SK-N-SH (cell line): ENCODE results near the gene CBY2. TPM values are rescaled to one million over a fixed set of nuclear protein-coding genes. Genes with fewer than 3 reads are reported as not detected.

Experiments
- CTCF ChIA-PET: fragments of 300-600, 350-600 bp; formaldehyde crosslinking; extraction: SDS; loops from one replicate; lab custom pipeline; 2021; lab: Yijun Ruan, JAX
- POLR2A ChIA-PET: fragments of 350-600 bp; sonication (Branson Sonifier 250); formaldehyde crosslinking; extraction: SDS; loops from one replicate; lab custom pipeline; 2020; ENCODE audit warnings: antibody characterized with exemption, inconsistent platforms; lab: Yijun Ruan, JAX
- DNase-seq: peaks from one replicate; pipeline ENCODE4 v3.0.0; 2012
- H2AFZ ChIP-seq: fragments of 200-600 bp; sonication (generic); 2 replicates; pipeline ENCODE4 v1.8.1; 2016; ENCODE audit warnings: antibody characterized with exemption, mild to moderate bottlenecking, low read depth
- H3F3A ChIP-seq: fragments of 200-600 bp; sonication (generic); replicated peaks from 2 replicates; pipeline ENCODE3; 2016; ENCODE audit warnings: antibody characterized with exemption, mild to moderate bottlenecking; ENCODE audit not compliant: insufficient read depth
- H3K27ac ChIP-seq, 2 experiments: fragments of 200-500 bp in 1 of 2; fragments of 200-600 bp in 1 of 2; sonication (Bioruptor generic) in 1 of 2; sonication (generic), shearing (Covaris generic) in 1 of 2; 2 replicates each; pipeline versions ENCODE4 v1.5.1 to v1.6.1; 2014 to 2016; ENCODE audit warnings: low read depth in 2 of 2, inconsistent platforms in 1 of 2, low read length in 1 of 2, mild to moderate bottlenecking in 1 of 2, mixed read lengths in 1 of 2
- H3K27me3 ChIP-seq: fragments of 200-600 bp; sonication (generic), shearing (Covaris generic); 2 replicates; pipeline ENCODE4 v1.6.1; 2016; ENCODE audit warnings: mixed run types; ENCODE audit not compliant: insufficient read depth
- H3K36me3 ChIP-seq, 2 experiments: fragments of 200-500 bp in 1 of 2; fragments of 200-600 bp in 1 of 2; sonication (Bioruptor generic) in 1 of 2; sonication (generic) in 1 of 2; replicated peaks in 1 of 2; 2 replicates each; pipeline versions ENCODE3 to v1.5.1; 2014 to 2016; ENCODE audit warnings: low read length in 1 of 2, mild to moderate bottlenecking in 1 of 2; ENCODE audit not compliant: insufficient read depth in 2 of 2, control insufficient read depth in 1 of 2
- H3K4me1 ChIP-seq, 2 experiments: fragments of 200-500 bp in 1 of 2; fragments of 200-600 bp in 1 of 2; sonication (Bioruptor generic) in 1 of 2; sonication (generic), shearing (Covaris generic) in 1 of 2; 2 replicates each; pipeline versions ENCODE4 v1.5.1 to v1.6.1; 2014 to 2016; ENCODE audit warnings: low read depth in 1 of 2, low read length in 1 of 2, mixed run types in 1 of 2; ENCODE audit not compliant: insufficient read depth in 2 of 2, control insufficient read depth in 1 of 2
- H3K4me2 ChIP-seq: fragments of 200-600 bp; sonication (generic), shearing (Covaris generic); 2 replicates; pipeline ENCODE4 v1.6.1; 2017; ENCODE audit warnings: mixed run types
- H3K4me3 ChIP-seq, 2 experiments: fragments of 200-500 bp in 1 of 2; fragments of 200-600 bp in 1 of 2; sonication (Bioruptor generic) in 1 of 2; sonication (generic), shearing (Covaris generic) in 1 of 2; 2 replicates each; pipeline versions ENCODE4 v1.5.1 to v1.8.1; 2014 to 2016; ENCODE audit warnings: low read depth in 2 of 2, inconsistent platforms in 1 of 2, low read length in 1 of 2, mild to moderate bottlenecking in 1 of 2, mixed read lengths in 1 of 2, moderate library complexity in 1 of 2
- H3K79me2 ChIP-seq: fragments of 200-600 bp; sonication (generic); 2 replicates; pipeline ENCODE4 v1.8.1; 2017; ENCODE audit warnings: mild to moderate bottlenecking; ENCODE audit not compliant: insufficient read depth
- H3K9ac ChIP-seq: fragments of 200-600 bp; sonication (generic); 2 replicates; pipeline ENCODE4 v1.6.1; 2017; ENCODE audit warnings: mixed run types
- H3K9me2 ChIP-seq: fragments of 200-600 bp; sonication (generic); 2 replicates; pipeline ENCODE4 v1.6.1; 2017; ENCODE audit warnings: mixed run types
- H3K9me3 ChIP-seq: fragments of 200-600 bp; sonication (generic); 2 replicates; pipeline ENCODE4 v1.6.1; 2017; ENCODE audit warnings: mixed run types, mild to moderate bottlenecking, moderate library complexity
- H4K20me1 ChIP-seq: fragments of 200-600 bp; sonication (generic); 2 replicates; pipeline ENCODE4 v1.6.1; 2017; ENCODE audit warnings: mild to moderate bottlenecking, mixed run types; ENCODE audit not compliant: insufficient read depth
- ELF1 ChIP-seq: IDR thresholded peaks from 2 replicates; pipeline ENCODE4 v1.4.0; 2012
- GABPA ChIP-seq: IDR thresholded peaks from 2 replicates; pipeline ENCODE4 v1.4.0; 2012; ENCODE audit warnings: low read depth, mild to moderate bottlenecking
- GATA2 ChIP-seq: sonication (generic); formaldehyde crosslinking; IDR thresholded peaks from 2 replicates; pipeline ENCODE4 v1.5.0; 2020; ENCODE audit warnings: mild to moderate bottlenecking, missing genetic modification reagents
- JUND ChIP-seq: IDR thresholded peaks from 2 replicates; pipeline ENCODE4 v1.4.0; 2012
- MXI1 ChIP-seq: IDR thresholded peaks from 2 replicates; pipeline ENCODE4 v1.6.1; 2012; ENCODE audit warnings: mild to moderate bottlenecking, low read depth, low read length, improper control_type of control experiment
- NFIC ChIP-seq: IDR thresholded peaks from 2 replicates; pipeline ENCODE4 v1.4.0; 2012; ENCODE audit warnings: borderline replicate concordance
- NRF1 ChIP-seq: IDR thresholded peaks from 2 replicates; pipeline ENCODE4 v1.6.1; 2012; ENCODE audit warnings: low read depth, mild to moderate bottlenecking, low read length
- POLR2AphosphoS5 ChIP-seq: IDR thresholded peaks from 2 replicates; pipeline ENCODE4 v1.6.1; 2012; ENCODE audit warnings: low read depth, low read length
- RAD21 ChIP-seq: IDR thresholded peaks from 2 replicates; pipeline ENCODE4 v1.6.1; 2012; ENCODE audit warnings: mild to moderate bottlenecking, low read length
- RCOR1 ChIP-seq: fragments of 150-350 bp; IDR thresholded peaks from 2 replicates; pipeline ENCODE4 v1.6.1; 2017; ENCODE audit warnings: antibody characterized with exemption, low read length
- RFX5 ChIP-seq: IDR thresholded peaks from 2 replicates; pipeline ENCODE4 v1.6.1; 2012; ENCODE audit warnings: mild to moderate bottlenecking, improper control_type of control experiment, low read length
- RXRA ChIP-seq: IDR thresholded peaks from 2 replicates; pipeline ENCODE4 v1.4.0; 2012; ENCODE audit warnings: low read depth, mild to moderate bottlenecking, borderline replicate concordance
- SIN3A ChIP-seq: IDR thresholded peaks from 2 replicates; pipeline ENCODE4 v1.6.1; 2012; ENCODE audit warnings: low read depth, mild to moderate bottlenecking, low read length, moderate library complexity, borderline replicate concordance
- TAF1 ChIP-seq: IDR thresholded peaks from 2 replicates; pipeline ENCODE4 v1.6.1; 2012; ENCODE audit warnings: low read depth, mild to moderate bottlenecking, low read length, moderate library complexity, borderline replicate concordance
- TEAD4 ChIP-seq: IDR thresholded peaks from 2 replicates; pipeline ENCODE4 v1.4.0; 2012; ENCODE audit warnings: mild to moderate bottlenecking, borderline replicate concordance; ENCODE audit not compliant: insufficient read depth
- YY1 ChIP-seq: IDR thresholded peaks from 2 replicates; pipeline ENCODE4 v1.4.0; 2012; ENCODE audit warnings: low read depth, mild to moderate bottlenecking
- WGBS: methylation state at CpG from one replicate; pipeline ENCODE4 v1.1.6; 2017; ENCODE audit warnings: low lambda C conversion rate; 5-methylcytosine and 5-hydroxymethylcytosine counted together
- polyA plus RNA-seq, 3 experiments: library from polyadenylated mRNA; depleted of rRNA; stranded (reverse); fragments of >200 nt; gene quantifications; 2 replicates each; pipeline ENCODE4 v1.2.3, GENCODE V29; 2012
- TF ChIP-seq, protein P1 (sequence below): IDR thresholded peaks from 2 replicates; pipeline ENCODE4 v1.4.0; 2012; ENCODE audit warnings: low read depth, borderline replicate concordance
- TF ChIP-seq, protein P2 (sequence below): fragments of 150-350 bp; IDR thresholded peaks from 2 replicates; pipeline ENCODE4 v1.6.1; 2017; ENCODE audit warnings: antibody characterized with exemption, low read length, low read depth, borderline replicate concordance
- TF ChIP-seq, protein P3 (sequence below): IDR thresholded peaks from 2 replicates; pipeline ENCODE4 v1.4.0; 2012; ENCODE audit warnings: low read depth, borderline replicate concordance
- TF ChIP-seq, protein P4 (sequence below): IDR thresholded peaks from 2 replicates; pipeline ENCODE4 v1.6.1; 2012; ENCODE audit warnings: mild to moderate bottlenecking, low read depth, low read length, moderate library complexity

Gene CBY2
- polyA plus RNA-seq, 1 of the 3 experiments (the other 2 are of a cell fraction) = not detected

DNA sequence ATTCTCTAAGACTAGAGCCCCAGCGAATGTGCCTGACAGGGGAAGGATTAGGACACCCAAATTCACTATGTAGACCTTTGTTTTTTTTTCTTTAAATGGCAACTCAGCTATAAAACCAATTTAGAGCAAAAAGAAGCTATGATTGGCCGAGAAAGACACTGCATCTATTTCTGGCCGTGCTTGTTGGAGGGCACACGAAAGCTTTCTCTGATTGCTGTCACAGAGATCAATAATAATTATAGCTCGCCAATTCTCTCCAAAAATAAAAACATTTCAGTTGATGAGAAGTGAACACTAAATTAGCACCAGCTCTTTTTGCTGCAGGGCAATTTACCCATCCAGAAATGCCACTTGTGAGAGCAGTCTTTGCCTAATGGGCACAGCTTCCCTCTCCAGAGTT is 31.2 kb downstream of the CBY2 start:
- H3K9ac ChIP-seq = no peak overlapping the region
- peaks cover 0 to 5% of the 10 kb centered on the region in 2 experiments; a peak in 1 of 4 replicates for H3K4me1 ChIP-seq
- H3K9me2 ChIP-seq = no peaks in the 10 kb centered on the region
- H3K4me2 ChIP-seq = no peak overlapping the region
- 29% methylated on average over 5 of the region's 5 CpGs for WGBS
- TF ChIP-seq RAD21 = no peak
- TF ChIP-seq ELF1 = no peak
- TF ChIP-seq RCOR1 = no peak
- TF ChIP-seq RFX5 = no peak
- no peak for TF ChIP-seq GATA2 (CRISPR knock-in tag)
- TF ChIP-seq SIN3A = no peak
- TF ChIP-seq POLR2AphosphoS5 = no peak
- TF ChIP-seq TAF1 = no peak
- TF ChIP-seq, protein P1, sequence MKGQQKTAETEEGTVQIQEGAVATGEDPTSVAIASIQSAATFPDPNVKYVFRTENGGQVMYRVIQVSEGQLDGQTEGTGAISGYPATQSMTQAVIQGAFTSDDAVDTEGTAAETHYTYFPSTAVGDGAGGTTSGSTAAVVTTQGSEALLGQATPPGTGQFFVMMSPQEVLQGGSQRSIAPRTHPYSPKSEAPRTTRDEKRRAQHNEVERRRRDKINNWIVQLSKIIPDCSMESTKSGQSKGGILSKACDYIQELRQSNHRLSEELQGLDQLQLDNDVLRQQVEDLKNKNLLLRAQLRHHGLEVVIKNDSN = no peak
- TF ChIP-seq, protein P2, sequence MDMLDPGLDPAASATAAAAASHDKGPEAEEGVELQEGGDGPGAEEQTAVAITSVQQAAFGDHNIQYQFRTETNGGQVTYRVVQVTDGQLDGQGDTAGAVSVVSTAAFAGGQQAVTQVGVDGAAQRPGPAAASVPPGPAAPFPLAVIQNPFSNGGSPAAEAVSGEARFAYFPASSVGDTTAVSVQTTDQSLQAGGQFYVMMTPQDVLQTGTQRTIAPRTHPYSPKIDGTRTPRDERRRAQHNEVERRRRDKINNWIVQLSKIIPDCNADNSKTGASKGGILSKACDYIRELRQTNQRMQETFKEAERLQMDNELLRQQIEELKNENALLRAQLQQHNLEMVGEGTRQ = no peak
- no peak for TF ChIP-seq MXI1
- TF ChIP-seq, protein P3, sequence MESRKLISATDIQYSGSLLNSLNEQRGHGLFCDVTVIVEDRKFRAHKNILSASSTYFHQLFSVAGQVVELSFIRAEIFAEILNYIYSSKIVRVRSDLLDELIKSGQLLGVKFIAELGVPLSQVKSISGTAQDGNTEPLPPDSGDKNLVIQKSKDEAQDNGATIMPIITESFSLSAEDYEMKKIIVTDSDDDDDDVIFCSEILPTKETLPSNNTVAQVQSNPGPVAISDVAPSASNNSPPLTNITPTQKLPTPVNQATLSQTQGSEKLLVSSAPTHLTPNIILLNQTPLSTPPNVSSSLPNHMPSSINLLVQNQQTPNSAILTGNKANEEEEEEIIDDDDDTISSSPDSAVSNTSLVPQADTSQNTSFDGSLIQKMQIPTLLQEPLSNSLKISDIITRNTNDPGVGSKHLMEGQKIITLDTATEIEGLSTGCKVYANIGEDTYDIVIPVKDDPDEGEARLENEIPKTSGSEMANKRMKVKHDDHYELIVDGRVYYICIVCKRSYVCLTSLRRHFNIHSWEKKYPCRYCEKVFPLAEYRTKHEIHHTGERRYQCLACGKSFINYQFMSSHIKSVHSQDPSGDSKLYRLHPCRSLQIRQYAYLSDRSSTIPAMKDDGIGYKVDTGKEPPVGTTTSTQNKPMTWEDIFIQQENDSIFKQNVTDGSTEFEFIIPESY = no peak
- no peak for TF ChIP-seq GABPA
- TF ChIP-seq, protein P4, sequence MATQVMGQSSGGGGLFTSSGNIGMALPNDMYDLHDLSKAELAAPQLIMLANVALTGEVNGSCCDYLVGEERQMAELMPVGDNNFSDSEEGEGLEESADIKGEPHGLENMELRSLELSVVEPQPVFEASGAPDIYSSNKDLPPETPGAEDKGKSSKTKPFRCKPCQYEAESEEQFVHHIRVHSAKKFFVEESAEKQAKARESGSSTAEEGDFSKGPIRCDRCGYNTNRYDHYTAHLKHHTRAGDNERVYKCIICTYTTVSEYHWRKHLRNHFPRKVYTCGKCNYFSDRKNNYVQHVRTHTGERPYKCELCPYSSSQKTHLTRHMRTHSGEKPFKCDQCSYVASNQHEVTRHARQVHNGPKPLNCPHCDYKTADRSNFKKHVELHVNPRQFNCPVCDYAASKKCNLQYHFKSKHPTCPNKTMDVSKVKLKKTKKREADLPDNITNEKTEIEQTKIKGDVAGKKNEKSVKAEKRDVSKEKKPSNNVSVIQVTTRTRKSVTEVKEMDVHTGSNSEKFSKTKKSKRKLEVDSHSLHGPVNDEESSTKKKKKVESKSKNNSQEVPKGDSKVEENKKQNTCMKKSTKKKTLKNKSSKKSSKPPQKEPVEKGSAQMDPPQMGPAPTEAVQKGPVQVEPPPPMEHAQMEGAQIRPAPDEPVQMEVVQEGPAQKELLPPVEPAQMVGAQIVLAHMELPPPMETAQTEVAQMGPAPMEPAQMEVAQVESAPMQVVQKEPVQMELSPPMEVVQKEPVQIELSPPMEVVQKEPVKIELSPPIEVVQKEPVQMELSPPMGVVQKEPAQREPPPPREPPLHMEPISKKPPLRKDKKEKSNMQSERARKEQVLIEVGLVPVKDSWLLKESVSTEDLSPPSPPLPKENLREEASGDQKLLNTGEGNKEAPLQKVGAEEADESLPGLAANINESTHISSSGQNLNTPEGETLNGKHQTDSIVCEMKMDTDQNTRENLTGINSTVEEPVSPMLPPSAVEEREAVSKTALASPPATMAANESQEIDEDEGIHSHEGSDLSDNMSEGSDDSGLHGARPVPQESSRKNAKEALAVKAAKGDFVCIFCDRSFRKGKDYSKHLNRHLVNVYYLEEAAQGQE = no peak
- TF ChIP-seq YY1 = no peak
- no peak for TF ChIP-seq RXRA
- TF ChIP-seq TEAD4 = no peak
- TF ChIP-seq JUND = no peak
- no peak for TF ChIP-seq NRF1
- TF ChIP-seq NFIC = no peak
- TF ChIP-seq, all 33 proteins: peak for 0
- H3F3A ChIP-seq = no peaks in the 10 kb centered on the region
- H3K79me2 ChIP-seq = no peaks in the 10 kb centered on the region
- H3K27me3 ChIP-seq = no peaks in the 10 kb centered on the region; the same call in 1 of the 2 replicates
- DNase-seq = no peak
- H3K36me3 ChIP-seq = no peaks in the 10 kb centered on the region
- CTCF ChIA-PET = interaction anchor here (1.0 to 1.2 kb wide), 2 partner anchors 9 to 12 kb away, joined by 3 to 6 read pairs; no protein-coding TSS in a partner anchor
- H3K27ac ChIP-seq = no peak overlapping the region
- H4K20me1 ChIP-seq = no peaks in the 10 kb centered on the region
- no peak overlapping the region for H3K4me3 ChIP-seq
- POLR2A ChIA-PET = no interaction called here
- no peaks in the 10 kb centered on the region for H3K9me3 ChIP-seq
- H2AFZ ChIP-seq = no peak overlapping the region
